Measurements from ENCODE around the gene NRG3.

DNA sequence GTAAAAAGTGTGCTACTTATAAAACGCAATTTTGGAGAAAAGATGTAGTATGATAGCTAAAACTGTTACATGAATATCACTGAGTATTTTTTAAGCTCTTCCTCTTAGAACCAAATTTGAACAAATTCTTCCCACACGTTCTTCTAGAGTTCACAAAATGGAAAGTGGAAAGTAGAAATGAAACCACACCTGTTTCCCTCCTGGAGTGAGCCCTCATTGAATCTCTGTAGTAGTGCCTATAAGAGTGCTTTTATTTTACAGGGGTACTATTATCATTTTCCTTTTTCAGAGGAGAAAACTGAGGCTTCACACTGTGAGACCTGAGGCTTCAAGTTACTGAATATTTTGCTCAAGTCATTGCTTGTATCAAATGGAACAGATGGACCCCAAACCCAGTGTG lies 393.0 kb downstream of the NRG3 start:
- TF ChIP-seq, protein P1, sequence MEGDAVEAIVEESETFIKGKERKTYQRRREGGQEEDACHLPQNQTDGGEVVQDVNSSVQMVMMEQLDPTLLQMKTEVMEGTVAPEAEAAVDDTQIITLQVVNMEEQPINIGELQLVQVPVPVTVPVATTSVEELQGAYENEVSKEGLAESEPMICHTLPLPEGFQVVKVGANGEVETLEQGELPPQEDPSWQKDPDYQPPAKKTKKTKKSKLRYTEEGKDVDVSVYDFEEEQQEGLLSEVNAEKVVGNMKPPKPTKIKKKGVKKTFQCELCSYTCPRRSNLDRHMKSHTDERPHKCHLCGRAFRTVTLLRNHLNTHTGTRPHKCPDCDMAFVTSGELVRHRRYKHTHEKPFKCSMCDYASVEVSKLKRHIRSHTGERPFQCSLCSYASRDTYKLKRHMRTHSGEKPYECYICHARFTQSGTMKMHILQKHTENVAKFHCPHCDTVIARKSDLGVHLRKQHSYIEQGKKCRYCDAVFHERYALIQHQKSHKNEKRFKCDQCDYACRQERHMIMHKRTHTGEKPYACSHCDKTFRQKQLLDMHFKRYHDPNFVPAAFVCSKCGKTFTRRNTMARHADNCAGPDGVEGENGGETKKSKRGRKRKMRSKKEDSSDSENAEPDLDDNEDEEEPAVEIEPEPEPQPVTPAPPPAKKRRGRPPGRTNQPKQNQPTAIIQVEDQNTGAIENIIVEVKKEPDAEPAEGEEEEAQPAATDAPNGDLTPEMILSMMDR (IDR thresholded peaks at IDR 0.05; ENCODE audit: low read length) = no peak
- no peak for TF ChIP-seq EZH2 (IDR thresholded peaks at IDR 0.05; ENCODE audit: borderline replicate concordance, low read length)
